MM.1S (cell line): ENCODE results near the gene NDUFA11.

Source experiments
- DNase-seq: peaks from one replicate; pipeline ENCODE4 v3.0.0-alpha.2; 2015
- H2AFZ ChIP-seq: fragments of 300-600 bp; sonication (generic); 2 replicates; pipeline ENCODE4 v1.6.0; 2016; ENCODE audit warnings: antibody characterized with exemption, low read length
- H3F3A ChIP-seq: fragments of 300-600 bp; sonication (generic); 2 replicates; pipeline ENCODE4 v1.6.1; 2016; ENCODE audit warnings: mild to moderate bottlenecking, antibody characterized with exemption, low read length, moderate library complexity, mixed read lengths; ENCODE audit not compliant: insufficient read depth
- H3K27ac ChIP-seq: fragments of 300-600 bp; sonication (generic); 2 replicates; pipeline ENCODE4 v1.5.1; 2016; ENCODE audit warnings: mild to moderate bottlenecking, low read length
- H3K27me3 ChIP-seq: fragments of 300-600 bp; sonication (generic); replicated peaks from 2 replicates; pipeline ENCODE4 v1.6.0; 2016; ENCODE audit warnings: low read length; ENCODE audit not compliant: insufficient read depth
- H3K36me3 ChIP-seq: fragments of 300-600 bp; sonication (generic); replicated peaks from 2 replicates; pipeline ENCODE4 v1.6.1; 2016; ENCODE audit warnings: mild to moderate bottlenecking, low read length, mixed read lengths; ENCODE audit not compliant: insufficient read depth
- H3K4me1 ChIP-seq: fragments of 300-600 bp; sonication (generic); 2 replicates; pipeline ENCODE4 v1.6.1; 2016; ENCODE audit warnings: low read length, mixed read lengths
- H3K4me2 ChIP-seq: fragments of 300-600 bp; sonication (generic); 2 replicates; pipeline ENCODE4 v1.6.0; 2016; ENCODE audit warnings: low read depth, low read length
- H3K4me3 ChIP-seq: fragments of 300-600 bp; sonication (generic); 2 replicates; pipeline ENCODE4 v1.5.1; 2016; ENCODE audit warnings: low read length, mixed read lengths
- H3K79me2 ChIP-seq: fragments of 300-600 bp; sonication (generic); 2 replicates; pipeline ENCODE4 v1.6.1; 2016; ENCODE audit warnings: mixed run types, low read length, mixed read lengths
- H3K9ac ChIP-seq: fragments of 300-600 bp; sonication (generic); 2 replicates; pipeline ENCODE4 v1.6.1; 2016; ENCODE audit warnings: low read length, mixed read lengths
- H3K9me2 ChIP-seq: fragments of 300-600 bp; sonication (generic); replicated peaks from 2 replicates; pipeline ENCODE4 v1.6.1; 2016; ENCODE audit warnings: mild to moderate bottlenecking, low read length, mixed read lengths; ENCODE audit not compliant: insufficient read depth
- H3K9me3 ChIP-seq: fragments of 300-600 bp; sonication (generic); replicated peaks from 2 replicates; pipeline ENCODE4 v1.6.1; 2016; ENCODE audit warnings: mild to moderate bottlenecking, low read length, mixed read lengths; ENCODE audit not compliant: insufficient read depth
- H4K20me1 ChIP-seq: fragments of 300-600 bp; sonication (generic); 2 replicates; pipeline ENCODE4 v1.6.1; 2016; ENCODE audit warnings: mild to moderate bottlenecking, low read length, moderate library complexity, mixed read lengths; ENCODE audit not compliant: insufficient read depth
- CTCF ChIP-seq: fragments of 300-600 bp; sonication (generic); IDR thresholded peaks from 2 replicates; pipeline ENCODE4 v1.5.1; 2016; ENCODE audit warnings: antibody characterized with exemption, low read length, mixed read lengths
- EZH2 ChIP-seq: fragments of 300-600 bp; sonication (generic); optimal IDR thresholded peaks from 2 replicates; pipeline ENCODE3; 2017; ENCODE audit warnings: low read depth, mild to moderate bottlenecking, antibody characterized with exemption, low read length, mixed read lengths
- EZH2phosphoT487 ChIP-seq: fragments of 300-600 bp; sonication (generic); IDR thresholded peaks from 2 replicates; pipeline ENCODE4 v1.6.1; 2018; ENCODE audit warnings: antibody characterized with exemption, low read length

The NDUFA11 gene

GRCh38 chr19:5943045-5943444, 39.5 kb upstream of the NDUFA11 start:
- Histone ChIP-seq H3K4me3 (no peak overlapping the region), H3K27me3 (no peaks in the 10 kb centered on the region), H3K4me2 (no peak overlapping the region), H3K36me3 (peaks cover 4% of the 10 kb centered on the region; the same call in 1 of the 2 replicates), H3K9me3 (no peaks in the 10 kb centered on the region), H3K27ac (no peak overlapping the region), H3K79me2 (peaks cover 94% of the 10 kb centered on the region), H3K4me1 (no peaks in the 10 kb centered on the region), H3K9ac (no peak overlapping the region), H4K20me1 (0 out of 2 replicates have a peak, but pooled peaks cover 3% of the 10 kb centered on the region), H3F3A (no peaks in the 10 kb centered on the region), H3K9me2 (no peaks in the 10 kb centered on the region), H2AFZ (no peak overlapping the region)
- TF ChIP-seq EZH2phosphoT487 (no peak), CTCF (no peak), EZH2 (no peak)
- DNase-seq: no peak

- TF ChIP-seq EZH2phosphoT487 (no peak), CTCF (no peak), EZH2 (no peak)
- no peaks in the 10 kb centered on the region for H3F3A ChIP-seq
- H3K9me3 ChIP-seq: no peaks in the 10 kb centered on the region
- 0 out of 2 replicates have a peak, but pooled peaks cover 4% of the 10 kb centered on the region for H3K36me3 ChIP-seq
- H3K9me2 ChIP-seq: no peaks in the 10 kb centered on the region
- no peak overlapping the region for H2AFZ ChIP-seq
- 0 out of 2 replicates have a peak, but pooled peaks cover 3% of the 10 kb centered on the region for H4K20me1 ChIP-seq
- H3K4me1 ChIP-seq: no peaks in the 10 kb centered on the region
- no peaks in the 10 kb centered on the region for H3K27me3 ChIP-seq
- H3K9ac ChIP-seq: no peak overlapping the region
- no peak for DNase-seq
- H3K79me2 ChIP-seq: peaks cover 93% of the 10 kb centered on the region
- no peak overlapping the region for H3K4me3 ChIP-seq
- H3K27ac ChIP-seq: no peak overlapping the region
- H3K4me2 ChIP-seq: no peak overlapping the region
Measured at GRCh38 chr19:5941673-5942072, 38.1 kb upstream of the NDUFA11 start.

- Histone ChIP-seq H3K27ac (no peak overlapping the region), H3K4me1 (no peaks in the 10 kb centered on the region), H3K27me3 (no peaks in the 10 kb centered on the region), H4K20me1 (0 out of 2 replicates have a peak, but pooled peaks cover 3% of the 10 kb centered on the region), H3F3A (no peaks in the 10 kb centered on the region), H3K79me2 (peaks cover 93% of the 10 kb centered on the region), H3K9me2 (no peaks in the 10 kb centered on the region), H3K9me3 (no peaks in the 10 kb centered on the region), H3K4me2 (no peak overlapping the region), H2AFZ (no peak overlapping the region), H3K36me3 (no peaks in the 10 kb centered on the region), H3K4me3 (no peak overlapping the region), H3K9ac (no peak overlapping the region)
- no peak for DNase-seq
- TF ChIP-seq EZH2: no peak
- TF ChIP-seq EZH2phosphoT487: no peak
- TF ChIP-seq CTCF: no peak
Measured at GRCh38 chr19:5940260-5941208, 36.9 kb upstream of the NDUFA11 start.
